HG03469 (cell line): ENCODE results near the gene MRPS34.

Experiments
- ATAC-seq: cut with Tn5 transposase; IDR thresholded peaks from one replicate; pipeline ENCODE4 v1.9.1; 2021; ENCODE audit warnings: mild to moderate bottlenecking, moderate library complexity, moderate number of reproducible peaks; ENCODE audit not compliant: unreplicated experiment

Gene MRPS34

DNA sequence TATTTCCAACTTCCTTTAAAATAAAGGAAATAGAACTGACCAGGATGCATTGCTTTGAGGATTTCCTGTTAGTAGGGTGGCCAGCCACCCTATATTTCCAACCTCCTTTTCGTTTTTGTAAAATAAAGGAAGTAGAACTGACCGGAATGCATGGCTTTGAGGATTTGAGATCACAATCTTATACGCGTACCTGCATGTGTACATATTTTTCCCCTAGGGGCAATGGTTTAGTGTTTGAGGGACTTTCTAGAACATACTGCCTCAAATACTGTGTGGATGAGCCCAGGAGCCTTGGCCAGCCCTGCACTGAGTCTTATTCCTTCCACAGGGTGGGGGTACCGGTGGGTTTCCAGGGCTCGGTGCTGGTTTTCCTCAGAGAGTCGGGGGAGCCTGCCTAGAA lies 41.3 kb downstream of the MRPS34 start:
- ATAC-seq, result no peak

DNA sequence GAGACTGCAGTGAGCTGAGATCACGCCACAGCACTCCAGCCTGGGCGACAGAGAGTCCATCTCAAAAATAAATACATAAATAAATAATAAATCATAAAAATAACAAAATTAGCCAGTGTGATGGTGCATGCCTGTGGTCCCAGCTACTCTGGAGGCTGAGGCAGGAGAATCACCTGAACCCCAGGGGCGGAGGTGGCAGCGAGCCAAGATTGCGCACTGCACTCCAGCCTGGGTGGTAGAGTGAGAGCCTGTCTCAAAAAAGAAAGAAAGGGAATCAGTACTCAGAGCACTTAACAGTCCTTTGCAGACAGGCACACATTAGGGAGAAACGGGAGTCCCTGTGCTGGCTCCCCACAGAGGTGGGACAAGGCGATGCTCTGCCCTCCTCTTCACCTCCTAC lies 41.9 kb downstream of the MRPS34 start:
- no peak for ATAC-seq

DNA sequence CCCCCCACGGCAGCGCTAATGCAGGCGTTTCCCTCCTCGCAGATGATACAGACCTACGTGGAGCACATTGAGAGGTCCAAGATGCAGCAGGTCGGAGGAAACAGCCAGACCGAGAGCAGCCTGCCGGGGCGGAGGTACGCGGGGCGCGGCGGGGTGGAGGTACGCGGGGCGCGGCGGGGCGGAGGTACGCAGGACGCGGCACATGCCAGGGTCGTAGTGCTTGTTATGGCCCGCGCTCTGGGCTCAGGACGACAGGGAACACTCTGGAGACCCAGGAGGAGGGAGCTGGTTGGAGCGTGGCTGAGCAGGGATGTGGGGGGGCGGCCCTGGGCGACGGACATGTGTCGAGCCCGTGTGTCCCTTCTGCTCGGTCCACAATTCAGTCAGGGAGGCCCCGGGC lies 43.5 kb downstream of the MRPS34 start:
- no peak for ATAC-seq

DNA sequence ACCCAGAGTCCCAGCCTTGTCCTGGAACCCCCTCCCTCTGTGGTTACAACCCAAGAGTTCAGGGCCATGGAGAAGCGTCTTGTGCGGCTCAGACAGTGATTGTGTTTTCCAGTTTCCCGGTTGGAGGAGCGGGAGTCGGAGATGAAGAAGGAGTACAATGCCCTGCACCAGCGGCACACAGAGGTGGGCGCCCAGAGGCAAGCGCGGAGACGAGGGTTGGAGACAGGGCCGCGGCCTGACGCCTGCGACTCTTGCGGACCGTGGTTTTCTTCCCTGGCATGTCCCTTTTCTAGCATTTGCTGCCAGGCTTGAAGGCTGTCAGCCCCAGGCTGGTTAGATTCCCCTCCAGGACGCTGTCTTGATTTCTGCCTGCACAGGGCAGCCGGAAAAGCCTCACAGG lies 43.9 kb downstream of the MRPS34 start:
- no peak for ATAC-seq

DNA sequence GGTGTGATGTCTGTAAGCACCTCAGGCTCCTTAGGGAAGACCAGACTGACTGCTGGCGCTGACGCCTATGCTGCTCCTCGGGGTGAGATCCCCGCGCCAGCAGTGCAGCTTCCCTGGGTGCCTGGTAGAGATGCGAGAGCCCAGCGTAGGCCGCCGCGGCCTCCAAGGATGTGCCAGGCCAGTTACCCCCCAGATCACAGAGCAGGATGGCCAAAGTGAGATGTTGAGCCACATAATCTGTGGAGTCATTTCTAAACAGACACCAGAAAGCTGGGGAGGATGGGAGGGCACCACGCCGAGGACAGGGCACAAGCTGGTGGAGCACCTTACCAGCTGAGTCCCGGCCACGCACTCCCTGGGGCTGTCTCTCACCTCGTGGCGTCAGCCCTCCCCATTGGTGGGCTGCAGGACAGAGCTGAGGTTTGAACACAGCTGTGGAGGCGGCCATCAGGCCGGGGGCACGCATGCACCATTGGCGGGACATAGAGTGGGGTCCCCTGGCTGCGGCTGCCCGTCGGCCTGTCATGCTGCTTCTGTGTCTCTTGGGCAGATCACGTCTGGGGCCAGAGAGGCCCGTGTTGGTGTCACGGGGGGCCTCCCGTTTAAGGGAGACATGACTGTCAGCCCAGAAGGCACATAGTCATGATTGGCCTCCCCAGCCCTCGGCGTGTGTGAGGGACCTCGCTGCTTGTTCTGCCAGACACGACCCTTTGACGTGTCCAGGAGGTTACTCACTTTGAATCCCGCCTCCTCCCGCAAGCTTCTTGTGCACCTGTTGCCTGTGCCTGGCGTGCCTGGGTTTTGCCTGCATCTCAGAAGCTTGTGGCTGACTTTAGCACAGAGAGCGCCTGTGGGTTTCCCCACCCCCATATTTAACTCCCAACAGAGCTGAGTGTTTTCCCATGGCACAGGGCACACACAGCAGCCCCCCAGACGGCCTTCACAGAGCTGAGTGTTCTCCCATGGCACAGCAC lies 45.0 kb downstream of the MRPS34 start:
- no peak for ATAC-seq

DNA sequence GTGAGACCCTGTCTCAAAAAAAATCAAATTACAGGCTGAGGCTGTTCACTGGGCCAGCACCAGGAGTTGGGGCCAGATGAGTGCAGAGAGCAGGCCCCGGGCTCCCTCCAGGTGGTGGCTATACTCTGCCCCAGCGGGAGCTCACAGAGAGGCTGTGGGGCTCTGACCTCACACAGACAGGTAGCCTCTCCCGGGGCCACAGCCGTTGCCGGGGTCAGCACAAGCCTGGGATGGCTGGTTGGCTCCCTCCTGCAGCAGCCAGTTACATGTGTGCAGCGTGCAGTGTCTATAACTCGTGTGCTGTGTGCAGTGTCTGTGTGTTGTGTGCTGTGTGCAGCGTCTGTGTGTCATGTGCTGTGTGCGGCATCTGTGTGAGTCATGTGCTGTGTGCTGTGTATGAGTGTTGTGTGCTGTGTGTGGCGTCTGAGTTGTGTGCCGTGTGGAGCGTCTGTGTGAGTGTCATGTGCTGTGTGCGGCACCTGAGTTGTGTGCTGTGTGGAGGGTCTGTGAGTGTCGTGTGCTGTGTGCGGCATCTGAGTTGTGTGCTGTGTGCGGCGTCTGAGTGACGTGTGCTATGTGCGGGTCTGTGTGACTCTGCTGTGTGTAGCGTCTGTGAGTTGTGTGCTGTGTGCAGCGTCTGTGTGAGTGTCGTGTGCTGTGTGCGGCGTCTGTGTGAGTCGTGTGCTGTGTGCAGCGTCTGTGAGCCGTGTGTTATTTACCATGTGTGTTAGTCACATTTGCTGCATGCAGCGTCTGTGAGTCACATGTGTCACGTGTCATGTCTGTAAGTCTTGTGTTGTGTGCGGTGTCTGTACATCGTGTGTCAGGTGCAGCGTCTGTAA lies 46.1 kb downstream of the MRPS34 start:
- ATAC-seq, result no peak

DNA sequence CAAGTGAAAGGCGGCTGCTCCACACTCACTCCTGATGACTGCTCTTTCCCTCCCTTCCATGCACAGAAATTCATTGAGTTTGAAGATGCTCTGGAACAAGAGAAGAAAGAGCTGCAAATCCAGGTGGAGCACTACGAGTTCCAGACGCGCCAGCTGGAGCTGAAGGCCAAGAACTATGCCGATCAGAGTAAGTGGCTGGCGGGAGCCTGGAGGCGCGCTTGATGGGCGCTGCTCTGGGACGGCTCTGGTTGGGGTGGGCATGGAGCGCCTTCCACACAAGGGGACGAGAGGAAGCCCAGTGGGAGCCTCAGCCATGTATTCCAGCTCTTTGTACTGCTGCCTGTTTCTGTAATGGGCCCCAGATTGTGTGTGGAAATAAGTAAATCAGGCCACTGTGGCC lies 48.4 kb downstream of the MRPS34 start:
- ATAC-seq, result no peak

DNA sequence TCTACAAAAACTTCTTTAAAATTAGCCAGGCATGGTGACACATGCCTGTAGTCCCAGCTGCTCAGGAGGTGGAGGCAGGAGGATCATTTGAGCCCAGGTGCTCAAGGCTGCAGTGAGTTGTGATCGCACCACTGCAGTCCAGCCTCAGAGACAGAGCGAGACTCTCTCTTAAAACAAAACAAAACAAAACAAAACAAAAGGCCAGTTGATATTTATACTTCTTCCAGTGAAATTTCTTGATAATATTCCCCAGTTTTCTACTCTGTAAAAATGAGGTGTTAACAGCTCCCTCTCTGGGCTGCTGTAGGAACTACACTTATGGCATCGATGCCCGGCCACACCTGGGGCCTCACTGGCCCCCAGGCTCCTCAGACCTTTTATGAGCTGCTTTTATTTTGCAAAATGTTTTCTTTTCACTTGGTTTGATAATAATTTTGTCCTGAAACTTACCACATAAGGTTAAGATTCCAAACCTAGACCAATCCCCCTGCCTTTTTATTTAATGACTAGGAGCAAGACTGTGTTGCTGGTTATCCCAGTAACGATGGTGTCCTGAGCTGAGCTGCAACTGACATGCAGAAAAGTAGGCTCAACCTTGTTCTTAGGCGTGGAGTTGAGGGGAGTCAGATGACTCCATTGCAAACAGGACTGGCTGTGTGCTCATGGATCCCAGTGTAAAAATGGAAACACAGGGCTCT lies 49.3 kb downstream of the MRPS34 start:
- no peak for ATAC-seq
